Caco-2 (cell line): ENCODE results near the gene ERC1. TPM values are rescaled to one million over a fixed set of nuclear protein-coding genes. Genes with fewer than 3 reads are reported as not detected.

Source experiments
- BruUV-seq: library from RNA; stranded (reverse); fragments of 400-500 nt; replicated peaks from 2 replicates; lab custom pipeline; 2021; lab: Mats Ljungman, UMichigan
- CTCF ChIA-PET: fragments of 300-600 bp; sonication (Branson Sonifier 250); formaldehyde crosslinking; loops from one replicate; lab custom pipeline; 2022; ENCODE audit warnings: antibody characterized with exemption; lab: Charles Lee
- POLR2A ChIA-PET: fragments of 300-600 bp; sonication (Branson Sonifier 250); formaldehyde crosslinking; loops from one replicate; lab custom pipeline; 2022; ENCODE audit warnings: antibody characterized with exemption; lab: Charles Lee
- DNase-seq, 2 experiments: peaks; one replicate each; pipeline versions ENCODE4 v3.0.0 to v3.0.0-alpha.2; 2020 to 2022
- H3K27me3 ChIP-seq: replicated peaks from 2 replicates; pipeline ENCODE4 v1.6.0; 2011; ENCODE audit warnings: low read length; ENCODE audit not compliant: control insufficient read depth, insufficient read depth
- H3K36me3 ChIP-seq: 2 replicates; pipeline ENCODE4 v1.5.1; 2011; ENCODE audit warnings: low read length; ENCODE audit not compliant: control insufficient read depth, insufficient read depth
- H3K4me1 ChIP-seq: fragments of 250-450 bp; sonication (Bioruptor Pico); 2 replicates; pipeline ENCODE4 v1.5.1; 2020; ENCODE audit warnings: mild to moderate bottlenecking
- H3K4me3 ChIP-seq: 2 replicates; pipeline ENCODE4 v1.5.1; 2011; ENCODE audit warnings: low read depth, mild to moderate bottlenecking, control low read depth, low read length
- H3K9me3 ChIP-seq: fragments of 250-450 bp; sonication (Bioruptor Pico); 2 replicates; pipeline ENCODE4 v1.5.1; 2020; ENCODE audit warnings: mild to moderate bottlenecking, moderate library complexity
- H3K27ac Mint-ChIP-seq: one replicate; pipeline ENCODE4 v1.8.0; 2022; ENCODE audit warnings: mixed read lengths; ENCODE audit not compliant: unreplicated experiment
- H3K27me3 Mint-ChIP-seq: one replicate; pipeline ENCODE4 v1.8.0; 2022; ENCODE audit warnings: mixed read lengths; ENCODE audit not compliant: insufficient read depth, unreplicated experiment
- H3K36me3 Mint-ChIP-seq: one replicate; pipeline ENCODE4 v1.8.0; 2022; ENCODE audit warnings: mild to moderate bottlenecking, mixed read lengths; ENCODE audit not compliant: insufficient read depth, unreplicated experiment
- H3K4me1 Mint-ChIP-seq: one replicate; pipeline ENCODE4 v1.8.0; 2022; ENCODE audit warnings: low read depth, mixed read lengths; ENCODE audit not compliant: unreplicated experiment
- H3K4me3 Mint-ChIP-seq: one replicate; pipeline ENCODE4 v1.8.0; 2022; ENCODE audit warnings: mild to moderate bottlenecking, moderate library complexity, mixed read lengths; ENCODE audit not compliant: unreplicated experiment
- H3K9me3 Mint-ChIP-seq: one replicate; pipeline ENCODE4 v1.8.0; 2022; ENCODE audit warnings: mixed read lengths; ENCODE audit not compliant: unreplicated experiment
- intact Hi-C: fragments of 100-400 bp; cut with micrococcal nuclease; formaldehyde crosslinking; loops from one replicate; pipeline ENCODE4 v1.10.0; 2022; ENCODE audit not compliant: unreplicated experiment
- total RNA-seq: library from RNA; stranded (reverse); gene quantifications from 2 replicates; pipeline ENCODE4 v1.2.3, GENCODE V29; 2022
- TF ChIP-seq, protein P1 (sequence below), 2 experiments: fragments of 200-600 bp in 1 of 2; IDR thresholded peaks; 1 replicate in 1 of 2; 2 replicates in 1 of 2; pipeline versions ENCODE4 v1.5.1 to v1.8.0; 2011 to 2022; ENCODE audit warnings: antibody characterized with exemption in 1 of 2, control low read depth in 1 of 2, inconsistent platforms in 1 of 2, low read depth in 1 of 2, low read length in 1 of 2, mild to moderate bottlenecking in 1 of 2, moderate library complexity in 1 of 2; ENCODE audit not compliant: insufficient read depth in 1 of 2, severe bottlenecking in 1 of 2, unreplicated experiment in 1 of 2

ERC1 gene
- total RNA-seq, 1 experiment from 2014 or later: 88.4 TPM

DNA sequence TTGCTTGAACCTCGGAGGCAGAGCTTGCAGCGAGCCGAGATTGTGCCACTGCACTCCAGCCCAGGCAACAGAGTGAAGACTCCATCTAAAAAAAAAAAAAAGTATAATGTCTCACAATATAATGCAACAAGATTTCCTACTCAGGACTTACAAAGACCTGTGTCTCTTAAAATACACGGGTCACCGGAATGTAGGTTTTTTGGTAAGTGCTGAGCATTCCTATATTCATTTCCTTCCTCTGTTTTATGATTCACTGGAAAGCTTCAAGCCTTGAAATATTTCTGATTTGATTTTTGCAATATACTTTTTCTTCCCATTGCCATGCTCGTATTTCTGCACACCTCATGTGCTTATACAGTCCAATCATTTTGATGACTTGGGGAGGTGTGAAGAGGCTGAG lies 357.6 kb downstream of the ERC1 start:
- H3K27ac Mint-ChIP-seq: no peak overlapping the region
- H3K4me1 Mint-ChIP-seq: peaks cover 8% of the 10 kb centered on the region
- no peaks in the 10 kb centered on the region for H3K27me3 ChIP-seq
- H3K4me3 Mint-ChIP-seq: no peak overlapping the region
- no TSS peak for BruUV-seq
- peaks cover 18% of the 10 kb centered on the region for H3K36me3 Mint-ChIP-seq
- no peaks in the 10 kb centered on the region for H3K9me3 ChIP-seq
- intact Hi-C loops: no loop called here
- H3K27me3 Mint-ChIP-seq: no peaks in the 10 kb centered on the region
- H3K4me3 ChIP-seq: no peak overlapping the region
- no peaks in the 10 kb centered on the region for H3K4me1 ChIP-seq
- ChIA-PET CTCF (no interaction called here), POLR2A (no interaction called here)
- no peak for DNase-seq
- TF ChIP-seq, protein P1, sequence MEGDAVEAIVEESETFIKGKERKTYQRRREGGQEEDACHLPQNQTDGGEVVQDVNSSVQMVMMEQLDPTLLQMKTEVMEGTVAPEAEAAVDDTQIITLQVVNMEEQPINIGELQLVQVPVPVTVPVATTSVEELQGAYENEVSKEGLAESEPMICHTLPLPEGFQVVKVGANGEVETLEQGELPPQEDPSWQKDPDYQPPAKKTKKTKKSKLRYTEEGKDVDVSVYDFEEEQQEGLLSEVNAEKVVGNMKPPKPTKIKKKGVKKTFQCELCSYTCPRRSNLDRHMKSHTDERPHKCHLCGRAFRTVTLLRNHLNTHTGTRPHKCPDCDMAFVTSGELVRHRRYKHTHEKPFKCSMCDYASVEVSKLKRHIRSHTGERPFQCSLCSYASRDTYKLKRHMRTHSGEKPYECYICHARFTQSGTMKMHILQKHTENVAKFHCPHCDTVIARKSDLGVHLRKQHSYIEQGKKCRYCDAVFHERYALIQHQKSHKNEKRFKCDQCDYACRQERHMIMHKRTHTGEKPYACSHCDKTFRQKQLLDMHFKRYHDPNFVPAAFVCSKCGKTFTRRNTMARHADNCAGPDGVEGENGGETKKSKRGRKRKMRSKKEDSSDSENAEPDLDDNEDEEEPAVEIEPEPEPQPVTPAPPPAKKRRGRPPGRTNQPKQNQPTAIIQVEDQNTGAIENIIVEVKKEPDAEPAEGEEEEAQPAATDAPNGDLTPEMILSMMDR (IDR thresholded peaks at IDR 0.05; ENCODE audit: insufficient read depth in 1 of 2, low read depth in 1 of 2, low read length in 1 of 2, severe bottlenecking in 1 of 2, unreplicated experiment in 1 of 2): no peak
- H3K36me3 ChIP-seq: no peaks in the 10 kb centered on the region
- H3K9me3 Mint-ChIP-seq: no peaks in the 10 kb centered on the region

DNA sequence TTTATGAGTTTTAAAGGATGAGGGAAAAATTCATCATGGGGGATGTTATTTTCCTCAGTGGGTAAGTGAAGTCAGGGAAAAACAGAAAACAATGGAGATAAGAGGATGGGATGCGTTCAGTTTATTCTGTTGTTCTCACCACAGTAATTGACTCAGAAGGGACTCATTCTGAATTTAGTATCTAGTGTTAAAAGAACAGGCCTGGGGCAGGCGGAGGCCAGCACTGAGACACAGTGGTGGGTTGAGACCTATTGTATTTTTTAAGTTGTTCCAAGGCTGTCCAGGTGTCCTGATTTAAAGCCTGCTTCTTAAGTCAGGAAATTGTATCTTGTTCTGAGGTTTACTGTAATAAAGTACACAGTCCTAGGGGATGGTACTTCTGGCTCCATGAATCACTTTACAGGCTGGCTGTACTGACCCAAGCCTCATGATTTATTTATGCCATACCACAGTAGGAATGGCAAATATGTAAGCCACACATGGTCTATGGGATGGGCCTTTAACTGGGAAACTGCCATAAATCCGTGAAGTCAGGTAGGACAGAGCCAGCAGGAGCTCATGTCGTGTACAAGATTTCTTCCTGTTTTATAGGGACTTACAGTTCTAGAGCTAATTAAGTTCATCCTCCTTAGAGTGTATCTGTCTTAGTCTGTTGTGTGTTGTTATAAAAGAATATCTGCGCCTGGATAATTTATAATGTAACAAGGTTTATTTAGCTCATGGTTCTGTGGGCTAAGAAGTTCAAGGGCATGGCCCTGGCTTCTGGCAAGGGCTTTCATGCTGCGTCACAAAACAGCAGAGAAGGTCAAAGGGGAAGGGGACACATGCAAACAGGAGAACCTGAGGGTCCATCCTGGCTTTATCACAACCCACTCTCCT lies 359.3 kb downstream of the ERC1 start:
- CTCF ChIA-PET: interaction anchor here (0.5 kb wide), 1 partner anchor 343 kb away, joined by 3 read pairs; no protein-coding TSS in a partner anchor

DNA sequence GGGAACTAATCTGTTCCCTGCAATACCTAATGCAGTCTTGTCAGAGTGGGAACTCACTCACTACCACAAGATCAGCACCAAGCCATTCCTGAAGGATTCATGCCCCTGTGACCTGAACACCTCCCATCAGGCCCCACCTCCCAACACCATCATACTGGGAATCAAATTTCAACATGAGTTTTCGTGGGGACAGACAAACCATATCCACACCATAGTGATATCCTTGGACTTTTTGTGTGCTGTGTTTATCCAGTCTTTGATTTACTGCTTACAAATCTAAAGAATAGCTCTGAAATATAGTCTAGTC lies 359.9 kb downstream of the ERC1 start:
- Histone ChIP-seq H3K4me3 (no peak overlapping the region), H3K9me3 (no peaks in the 10 kb centered on the region), H3K4me1 (no peaks in the 10 kb centered on the region), H3K36me3 (no peaks in the 10 kb centered on the region), H3K27me3 (no peaks in the 10 kb centered on the region)
- H3K27ac Mint-ChIP-seq: peak overlapping the region; percentile 15
- H3K4me3 Mint-ChIP-seq: no peak overlapping the region
- POLR2A ChIA-PET: interaction anchor here (0.8 kb wide), 1 partner anchor 25 kb away, joined by 3 read pairs; no protein-coding TSS in a partner anchor
- TF ChIP-seq, protein P1 (IDR thresholded peaks at IDR 0.05; ENCODE audit: insufficient read depth in 1 of 2, low read depth in 1 of 2, low read length in 1 of 2, severe bottlenecking in 1 of 2, unreplicated experiment in 1 of 2): no peak
- no peaks in the 10 kb centered on the region for H3K9me3 Mint-ChIP-seq
- no TSS peak for BruUV-seq
- H3K4me1 Mint-ChIP-seq: peaks cover 8% of the 10 kb centered on the region
- CTCF ChIA-PET: interaction anchor here (0.5 kb wide), 1 partner anchor 342 kb away, joined by 3 read pairs; no protein-coding TSS in a partner anchor
- intact Hi-C loops: no loop called here
- DNase-seq: no peak
- H3K27me3 Mint-ChIP-seq: no peaks in the 10 kb centered on the region
- peaks cover 20% of the 10 kb centered on the region for H3K36me3 Mint-ChIP-seq

More for the DNA sequence above, 359.3 kb downstream of the ERC1 start:
- POLR2A ChIA-PET: interaction anchor here (0.8 kb wide), 1 partner anchor 25 kb away, joined by 3 read pairs; no protein-coding TSS in a partner anchor
- H3K36me3 Mint-ChIP-seq: peaks cover 19% of the 10 kb centered on the region
- intact Hi-C loops: no loop called here
- H3K9me3 ChIP-seq: no peaks in the 10 kb centered on the region
- DNase-seq: peak in 1 of 2 experiments; percentile 18
- no peaks in the 10 kb centered on the region for H3K27me3 Mint-ChIP-seq
- no TSS peak for BruUV-seq
- H3K9me3 Mint-ChIP-seq: no peaks in the 10 kb centered on the region
- no peak overlapping the region for H3K4me3 ChIP-seq
- H3K36me3 ChIP-seq: no peaks in the 10 kb centered on the region
- H3K4me1 Mint-ChIP-seq: peaks cover 8% of the 10 kb centered on the region
- H3K27ac Mint-ChIP-seq: peak overlapping the region; percentile 22
- TF ChIP-seq, protein P1 (IDR thresholded peaks at IDR 0.05; ENCODE audit: insufficient read depth in 1 of 2, low read depth in 1 of 2, low read length in 1 of 2, severe bottlenecking in 1 of 2, unreplicated experiment in 1 of 2): no peak
- H3K4me1 ChIP-seq: no peaks in the 10 kb centered on the region
- H3K4me3 Mint-ChIP-seq: no peak overlapping the region
- H3K27me3 ChIP-seq: no peaks in the 10 kb centered on the region
